GM19025 (cell line): ENCODE data around the gene ZNF573.
"Not testable (repeated sequence)": the region's sequence is repeated elsewhere in the genome, so short reads cannot be mapped to it uniquely, and the experiment has no call there.

Experiments
- ATAC-seq: cut with Tn5 transposase; IDR thresholded peaks from one replicate; pipeline ENCODE4 v1.9.1; 2021; ENCODE audit warnings: mild to moderate bottlenecking, low read depth, moderate library complexity; ENCODE audit not compliant: unreplicated experiment

The ZNF573 gene

DNA sequence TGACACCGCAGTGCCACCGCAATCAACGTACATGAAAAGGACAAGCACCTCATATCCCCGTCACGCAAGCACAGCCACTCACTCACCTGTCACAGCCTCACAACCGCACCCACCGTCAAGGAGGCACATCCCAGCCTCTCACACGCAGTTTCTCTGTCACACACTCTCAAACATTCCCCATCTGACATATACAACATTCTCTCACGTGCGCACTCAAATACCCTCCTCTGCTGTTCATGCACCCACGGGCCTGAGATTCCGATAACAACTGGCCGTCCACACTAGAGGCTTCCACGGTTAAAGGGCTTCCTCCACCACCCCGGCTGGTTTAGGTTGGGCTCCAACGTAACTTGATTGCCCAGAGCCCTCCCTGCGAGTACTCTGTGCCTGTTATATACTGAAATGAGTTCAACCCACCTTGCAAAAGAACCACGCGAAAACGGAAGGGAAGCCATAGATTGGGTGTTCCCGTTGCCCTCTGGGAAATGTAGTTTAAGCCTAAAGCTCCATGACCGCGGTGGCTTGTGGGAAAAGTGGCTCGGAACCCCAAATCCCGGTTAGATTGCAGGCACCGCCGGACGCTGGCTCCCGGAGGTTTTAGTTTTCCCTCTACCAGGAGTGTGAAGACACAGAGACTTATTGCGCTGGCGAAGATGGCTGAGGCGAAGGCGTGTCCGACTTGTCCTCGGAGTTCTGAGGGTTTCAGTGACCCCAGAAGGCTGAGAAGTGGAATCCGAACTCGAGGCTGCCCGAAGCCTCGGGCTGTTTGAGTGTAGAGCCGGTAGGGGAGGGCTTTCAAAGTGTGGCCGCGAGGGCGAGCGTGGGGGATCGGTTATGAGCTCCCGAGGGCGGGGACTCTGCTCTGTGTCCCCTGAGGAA lies at the start of gene ZNF573:
ZNF573 (minus strand) TSS at position 460 of the 879 bp plus-strand sequence. CDS start 5,857 bp downstream, outside the sequence.
- ATAC-seq = peak; percentile 71

DNA sequence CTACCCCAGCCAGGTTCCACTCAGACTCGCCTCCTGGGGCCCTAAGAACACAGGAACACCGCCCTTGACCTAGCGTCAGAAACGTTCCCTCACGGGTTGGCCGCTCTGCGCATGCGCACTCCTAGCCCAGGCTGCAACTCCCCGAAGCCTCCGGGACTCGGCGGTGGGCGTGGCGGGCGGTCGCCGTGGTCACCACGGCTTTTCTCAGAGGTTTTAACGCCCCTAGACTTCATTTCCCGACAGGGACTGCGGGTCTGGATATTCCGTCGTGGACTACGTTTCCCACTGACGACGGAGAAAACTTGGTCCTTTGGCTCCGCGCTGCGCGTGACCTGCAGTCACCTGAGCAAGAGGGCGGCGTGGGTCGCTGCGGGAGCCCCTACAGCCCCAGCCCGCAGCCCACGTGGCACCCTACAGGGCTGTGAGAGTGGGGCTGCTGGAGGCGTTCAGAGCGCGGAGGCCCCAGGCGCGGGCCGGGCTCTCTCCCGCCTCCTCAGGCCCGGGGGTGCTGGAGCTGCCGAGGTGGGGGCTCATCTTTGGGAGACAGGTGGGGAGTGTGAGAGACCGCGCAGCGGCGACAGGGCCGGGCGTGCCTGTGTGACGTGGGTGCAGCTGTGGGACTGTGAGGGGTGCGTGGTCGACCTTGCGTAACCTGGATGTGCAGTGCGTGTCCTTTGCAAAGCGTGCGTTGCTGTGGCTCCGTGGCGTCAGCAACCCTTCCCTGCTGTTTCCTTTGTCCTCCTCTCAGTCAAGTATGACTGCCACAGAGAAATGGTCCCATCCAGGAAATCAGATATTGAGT lies 38.0 kb upstream of the ZNF573 start:
- no peak for ATAC-seq

DNA sequence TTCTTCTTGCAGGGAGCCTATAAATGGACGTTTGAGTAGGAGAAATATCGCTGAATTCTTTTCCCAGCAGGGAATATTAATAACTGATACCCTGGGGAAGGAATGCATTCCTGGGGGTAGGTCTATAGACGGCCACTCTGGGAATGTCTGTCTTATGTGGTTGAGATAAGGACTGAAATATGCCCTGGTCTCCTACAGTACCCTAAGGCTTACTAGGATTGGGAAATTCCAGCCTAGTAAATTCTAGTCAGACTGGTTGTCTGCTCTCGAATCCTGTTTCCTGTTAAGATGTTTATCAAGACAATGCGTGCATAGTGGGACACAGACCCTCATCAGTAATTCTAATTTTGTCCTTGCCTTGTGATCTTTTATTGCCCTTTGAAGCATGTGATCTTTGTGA lies 36.2 kb upstream of the ZNF573 start:
- not testable (repeated sequence) for ATAC-seq

DNA sequence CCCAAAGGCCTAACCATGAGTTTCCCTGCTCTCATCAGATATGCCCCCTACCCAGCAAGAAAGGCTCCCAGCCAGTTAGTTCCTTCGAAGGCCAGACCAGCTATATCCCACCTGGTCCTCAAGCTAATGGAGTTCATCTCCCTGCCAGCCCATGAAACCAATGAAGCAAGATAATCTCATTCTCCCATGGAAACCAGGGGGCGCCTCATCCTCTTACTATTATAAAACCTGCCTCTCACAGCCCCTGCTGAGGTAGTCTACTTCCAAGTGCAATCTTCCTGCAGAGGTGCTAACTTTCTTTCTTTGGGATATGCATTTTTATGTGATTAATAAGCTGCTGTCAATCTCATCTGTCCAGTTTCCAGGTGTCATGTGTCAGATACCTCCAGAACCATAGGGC lies 34.0 kb upstream of the ZNF573 start:
- ATAC-seq = no peak

DNA sequence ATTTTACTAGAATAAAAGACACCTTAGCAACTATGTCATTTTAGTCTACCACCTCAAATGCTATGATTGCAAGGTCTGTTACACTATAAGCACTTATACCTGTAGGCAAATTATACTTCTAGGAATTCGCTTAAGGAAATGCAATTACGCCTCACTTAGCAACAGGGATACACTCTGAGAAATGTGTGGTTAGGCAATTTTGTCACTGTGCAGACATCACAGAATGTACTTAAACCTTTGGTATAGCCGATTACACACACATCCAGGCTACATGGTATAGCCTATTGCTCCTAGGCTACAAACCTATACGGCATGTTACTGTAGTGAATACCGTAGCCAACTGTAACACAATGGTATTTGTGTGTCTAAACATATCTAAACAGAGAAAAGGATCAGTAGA lies 30.0 kb upstream of the ZNF573 start:
- ATAC-seq = no peak

DNA sequence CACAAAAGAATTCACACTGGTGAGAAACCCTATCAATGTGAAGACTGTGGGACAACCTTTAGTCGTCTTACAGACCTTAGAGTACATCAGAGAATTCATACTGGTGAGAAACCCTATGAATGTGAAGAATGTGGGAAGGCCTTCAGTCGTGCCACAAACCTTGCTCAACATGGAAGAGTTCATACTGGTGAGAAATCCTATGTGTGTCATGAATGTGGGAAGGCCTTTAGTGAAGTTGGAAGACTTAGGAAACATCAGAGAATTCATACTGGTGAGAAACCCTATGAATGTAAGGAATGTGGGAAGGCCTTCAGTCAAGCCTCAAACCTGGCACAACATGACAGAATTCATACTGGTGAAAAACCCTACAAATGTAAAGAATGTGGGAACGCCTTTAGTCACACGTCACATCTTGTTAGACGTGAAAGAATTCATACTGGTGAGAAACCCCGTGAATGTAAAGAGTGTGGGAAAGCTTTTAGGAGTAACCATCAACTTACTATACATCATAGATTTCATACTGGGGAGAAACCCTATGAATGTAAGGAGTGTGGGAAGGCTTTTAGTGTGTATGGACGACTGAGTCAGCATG lies 24.0 kb upstream of the ZNF573 start:
- no peak for ATAC-seq

DNA sequence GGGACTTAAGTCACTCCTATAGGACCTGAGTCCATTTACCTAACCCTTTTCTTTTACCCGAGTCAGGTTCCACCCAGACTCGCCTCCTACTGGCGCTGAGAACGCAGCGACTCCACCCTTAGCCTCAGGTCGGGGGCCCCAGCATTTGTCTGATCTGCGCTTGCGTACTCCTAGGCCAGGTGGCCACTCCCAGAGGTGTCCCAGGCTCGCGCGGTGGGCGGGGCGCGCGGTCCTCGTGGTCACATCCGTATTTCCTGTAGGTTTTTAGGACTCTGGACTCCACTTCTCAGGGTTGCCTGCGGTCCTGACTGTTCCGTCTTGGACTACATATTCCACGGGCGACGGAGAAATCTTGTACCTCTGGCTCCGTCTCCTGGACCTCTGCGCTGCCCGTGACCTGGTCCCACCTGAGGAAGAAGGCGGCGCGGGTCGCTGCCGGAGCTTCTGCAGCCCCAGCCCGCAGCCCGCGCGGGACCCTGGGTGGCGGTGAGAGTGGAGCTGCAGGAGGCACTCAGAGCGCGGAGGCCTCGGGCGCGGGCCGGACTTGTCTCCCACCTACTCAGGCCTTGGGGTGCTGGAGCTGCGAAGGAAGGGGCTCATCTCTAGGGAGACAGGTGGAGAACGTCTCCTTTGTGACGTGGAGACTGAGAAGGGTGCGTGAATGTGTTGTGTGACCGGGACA lies 11.0 kb upstream of the ZNF573 start:
- ATAC-seq = no peak

DNA sequence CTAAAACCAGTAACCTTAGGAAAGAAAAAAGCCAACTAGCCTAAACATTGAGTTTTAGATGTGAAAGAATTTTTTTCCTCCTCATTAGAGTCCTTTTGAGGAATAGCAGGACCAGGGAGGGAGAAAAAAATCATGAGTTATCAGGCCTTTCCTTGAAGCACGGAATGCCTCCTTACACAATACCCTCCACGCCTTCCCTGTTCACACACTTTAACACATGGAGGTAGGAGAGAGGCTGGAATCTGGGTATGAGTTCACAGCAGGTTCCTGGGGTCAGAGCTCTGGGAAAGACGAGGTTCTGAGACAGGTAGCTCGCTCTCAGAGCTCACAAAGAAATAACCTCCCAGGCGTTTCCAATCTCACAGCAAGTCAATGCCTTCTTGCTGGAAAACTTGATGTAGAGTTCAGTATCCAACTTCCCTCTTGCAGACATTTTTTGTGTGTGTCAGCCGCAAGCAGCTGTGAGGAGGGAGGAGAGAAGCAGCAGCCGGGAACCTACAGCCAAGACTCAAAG lies 716 bp downstream of the ZNF573 start:
- no peak for ATAC-seq

DNA sequence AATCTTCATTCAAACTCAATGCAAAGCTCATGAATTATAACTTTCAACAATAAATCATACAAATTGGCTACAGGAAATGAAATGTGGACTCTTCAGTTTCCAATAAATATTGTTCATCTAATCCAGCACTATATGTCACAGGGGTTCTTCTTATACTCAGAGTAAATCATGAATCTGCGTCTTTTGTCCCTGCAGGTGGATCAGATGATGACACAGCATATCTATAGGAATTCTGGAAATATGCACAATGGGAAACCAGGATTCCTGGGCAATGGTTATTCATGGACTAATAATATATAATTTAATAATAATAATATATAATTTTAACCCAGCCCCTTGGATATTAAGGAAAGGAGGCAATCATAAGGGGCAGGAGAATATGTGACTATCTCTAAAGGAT lies 8.4 kb downstream of the ZNF573 start:
- ATAC-seq = no peak

DNA sequence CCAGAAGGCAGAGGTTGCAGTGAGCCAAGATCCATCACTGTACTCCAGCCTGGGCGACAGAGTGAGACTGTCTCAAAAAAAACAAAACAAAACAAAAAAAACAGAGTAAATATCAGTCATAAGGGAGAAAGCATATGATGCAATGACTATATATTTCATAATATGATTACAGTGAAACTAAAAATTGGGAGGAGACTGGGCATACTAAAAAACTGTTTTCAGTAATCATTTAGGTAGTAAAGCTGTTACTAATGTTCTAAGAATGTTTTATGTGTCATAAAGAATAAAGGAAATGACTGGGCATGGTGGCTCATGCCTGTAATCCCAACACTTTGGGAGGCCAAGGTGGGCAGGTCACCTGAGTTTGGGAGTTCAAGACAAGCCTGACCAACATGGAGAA lies 15.9 kb downstream of the ZNF573 start:
- no peak for ATAC-seq

DNA sequence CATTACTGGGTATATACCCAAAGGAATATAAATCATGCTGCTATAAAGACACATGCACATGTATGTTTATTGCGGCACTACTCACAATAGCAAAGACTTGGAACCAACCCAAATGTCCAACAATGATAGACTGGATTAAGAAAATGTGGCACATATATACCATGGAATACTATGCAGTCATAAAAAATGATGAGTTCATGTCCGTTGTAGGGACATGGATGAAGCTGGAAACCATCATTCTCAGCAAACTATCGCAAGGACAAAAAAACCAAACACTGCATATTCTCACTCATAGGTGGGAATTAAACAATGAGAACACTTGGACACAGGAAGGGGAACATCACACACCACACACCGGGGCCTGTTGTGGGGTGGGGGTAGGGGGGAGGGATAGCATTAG lies 21.7 kb downstream of the ZNF573 start:
- not testable (repeated sequence) for ATAC-seq

DNA sequence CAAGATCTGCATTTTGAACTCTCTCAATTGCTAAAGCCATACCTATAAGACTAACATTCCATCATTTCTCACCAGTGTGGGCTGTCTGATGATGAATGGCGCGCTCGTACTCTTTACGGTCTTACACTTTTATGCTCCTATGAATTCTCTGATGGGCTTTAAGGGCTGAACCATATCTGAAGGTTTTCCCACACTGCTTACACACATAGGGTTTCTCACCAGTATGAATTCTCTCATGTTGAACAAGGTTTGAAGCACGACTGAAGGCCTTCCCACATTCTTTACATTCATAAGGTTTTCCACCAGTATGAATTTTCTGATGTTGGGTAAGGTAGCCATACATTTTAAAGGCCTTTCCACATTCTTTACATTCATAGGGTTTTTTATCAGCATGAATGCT lies 41.0 kb downstream of the ZNF573 start:
- ATAC-seq = no peak

DNA sequence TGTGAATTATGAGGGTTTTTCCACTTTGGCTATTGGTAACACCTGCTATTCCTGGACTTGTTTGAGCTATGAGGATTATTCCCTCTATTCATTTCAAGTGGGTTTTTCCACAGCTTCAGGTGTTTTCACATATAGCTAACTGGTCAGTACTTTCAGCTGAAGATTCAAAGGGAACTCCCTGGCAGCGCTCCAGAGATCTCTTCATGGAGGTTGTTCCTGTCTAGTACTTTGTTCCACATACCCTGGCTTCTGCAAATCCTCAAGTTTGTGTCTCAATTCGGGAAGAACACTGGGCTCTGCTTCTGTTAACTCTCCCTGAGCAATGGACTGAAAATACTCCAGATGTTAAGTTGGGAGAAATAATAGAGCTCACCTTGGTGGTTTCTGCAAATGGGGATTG lies 54.2 kb downstream of the ZNF573 start:
- ATAC-seq = no peak

DNA sequence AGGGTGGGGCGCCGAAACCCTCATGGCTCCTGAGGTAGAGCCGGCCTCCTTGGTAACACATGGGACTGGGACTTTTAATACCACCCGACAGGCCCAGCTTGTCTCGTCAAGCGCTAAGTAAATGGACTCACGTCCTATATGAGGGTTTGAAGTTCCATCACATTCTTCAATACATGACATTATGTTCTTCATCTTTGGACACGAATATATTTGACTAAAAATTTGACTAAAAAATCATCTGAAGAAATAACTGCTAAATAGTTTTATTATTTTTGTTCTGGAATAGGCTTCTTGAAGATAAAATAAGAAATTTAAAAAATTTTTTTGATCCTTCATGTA lies 59.5 kb downstream of the ZNF573 start:
- no peak for ATAC-seq

DNA sequence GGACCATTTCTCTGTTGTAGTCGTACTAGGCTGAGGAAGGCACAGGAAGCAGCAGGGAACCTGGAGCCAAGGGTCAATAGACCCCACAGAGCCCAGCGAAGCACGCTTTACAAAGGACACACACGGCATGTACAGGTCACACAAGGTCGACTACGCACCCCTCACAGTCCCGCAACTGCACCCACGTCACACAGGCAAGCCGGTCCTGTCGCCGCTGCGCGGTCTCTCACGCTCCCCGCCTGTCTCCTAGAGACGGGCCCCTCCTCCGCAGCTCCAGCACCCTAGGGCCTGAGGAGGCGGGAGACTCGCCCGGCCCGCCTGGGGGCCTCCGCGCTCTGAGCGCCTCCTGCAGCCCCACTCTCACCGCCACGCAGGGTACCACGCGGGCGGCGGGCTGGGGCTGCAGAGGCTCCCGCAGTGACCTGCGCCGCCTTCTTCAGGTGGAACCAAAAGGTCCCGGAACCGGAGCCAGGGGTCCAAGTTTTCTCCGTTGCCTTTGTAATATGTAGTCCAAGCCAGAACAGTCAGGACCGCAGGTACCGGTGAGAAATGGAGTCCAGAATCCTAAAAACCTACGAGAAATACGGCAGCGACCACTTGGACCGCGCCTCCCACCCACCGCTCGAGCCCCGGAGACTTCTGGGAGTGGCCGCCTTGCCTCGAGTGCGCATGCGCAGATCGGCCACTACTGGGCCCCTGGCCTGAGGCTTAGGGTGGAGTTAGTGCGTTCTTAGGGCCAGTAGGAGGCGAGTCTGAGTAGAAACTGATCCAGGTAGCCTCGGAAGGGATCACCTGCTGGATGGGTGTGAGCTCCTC lies 60.1 kb downstream of the ZNF573 start, which contains the start of gene ZNF607:
ZNF607 (minus strand) TSS at position 651 of the 816 bp plus-strand sequence. CDS start 8,143 bp downstream, outside the sequence.
- ATAC-seq = peak; percentile 85

DNA sequence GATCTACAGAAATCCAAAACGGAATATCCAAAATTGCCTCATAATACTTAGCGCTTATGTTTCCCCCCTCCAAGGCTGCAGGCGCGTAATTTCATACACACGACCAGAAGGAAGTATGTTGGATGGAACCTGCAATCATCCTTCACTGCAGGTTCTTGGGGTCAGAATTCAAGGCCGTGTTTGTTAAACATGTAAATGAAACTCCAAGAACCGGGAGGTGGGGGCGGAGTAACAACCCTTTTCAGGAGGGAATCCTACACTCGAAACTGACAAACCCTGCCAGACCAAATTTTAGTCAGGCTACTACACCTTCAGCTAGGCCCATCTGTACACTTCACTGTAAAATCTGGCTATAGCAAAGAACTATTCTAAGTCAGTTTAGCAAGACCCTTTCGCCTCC lies 61.1 kb downstream of the ZNF573 start:
- ATAC-seq = no peak

DNA sequence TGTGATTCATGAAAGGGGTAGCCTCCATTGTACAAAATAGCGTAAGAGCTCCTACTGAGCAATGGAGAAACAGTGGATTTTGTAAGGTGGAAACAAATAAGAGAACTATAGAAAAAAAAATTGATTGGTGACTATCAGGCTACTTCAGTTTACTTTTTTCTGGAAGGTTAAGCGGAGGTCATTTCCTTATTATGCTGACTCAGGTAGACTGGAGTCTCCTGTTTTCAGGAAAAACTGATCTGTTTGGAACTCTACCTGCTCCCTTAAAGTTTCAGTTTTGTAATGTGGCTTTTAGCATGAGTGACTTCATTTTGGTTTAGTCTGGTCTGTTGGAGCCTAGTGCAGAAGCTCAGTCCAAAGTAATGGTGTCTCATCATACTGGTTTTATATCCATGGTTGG lies 63.2 kb downstream of the ZNF573 start:
- ATAC-seq = no peak

DNA sequence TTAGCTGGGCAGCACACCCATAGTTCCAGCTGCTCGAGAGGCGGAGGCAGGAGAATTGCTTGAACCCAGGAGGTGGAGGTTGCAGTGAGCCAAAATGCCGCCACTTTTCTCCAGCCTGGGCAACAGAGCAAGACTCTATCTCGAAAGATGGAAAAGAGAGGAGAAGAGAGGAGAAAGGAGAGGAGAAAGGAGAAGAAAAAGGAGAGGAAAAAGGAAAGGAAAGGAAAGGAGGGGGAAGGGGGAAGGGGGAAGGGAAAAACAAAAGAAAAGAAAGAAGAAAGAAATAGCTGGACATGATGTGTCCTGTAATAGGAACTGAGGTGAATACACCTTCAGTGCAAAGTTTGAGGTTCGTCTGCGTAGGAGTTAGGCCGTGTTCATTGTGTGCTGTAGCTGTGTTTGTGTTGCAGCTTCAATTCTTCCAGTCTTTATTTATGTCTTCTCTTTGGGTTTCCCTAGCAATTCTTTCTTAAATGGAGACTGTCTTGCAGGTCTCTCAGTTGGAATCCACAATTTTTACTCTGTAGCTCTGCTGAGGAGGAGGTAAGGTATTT lies 73.3 kb downstream of the ZNF573 start:
- no peak for ATAC-seq

DNA sequence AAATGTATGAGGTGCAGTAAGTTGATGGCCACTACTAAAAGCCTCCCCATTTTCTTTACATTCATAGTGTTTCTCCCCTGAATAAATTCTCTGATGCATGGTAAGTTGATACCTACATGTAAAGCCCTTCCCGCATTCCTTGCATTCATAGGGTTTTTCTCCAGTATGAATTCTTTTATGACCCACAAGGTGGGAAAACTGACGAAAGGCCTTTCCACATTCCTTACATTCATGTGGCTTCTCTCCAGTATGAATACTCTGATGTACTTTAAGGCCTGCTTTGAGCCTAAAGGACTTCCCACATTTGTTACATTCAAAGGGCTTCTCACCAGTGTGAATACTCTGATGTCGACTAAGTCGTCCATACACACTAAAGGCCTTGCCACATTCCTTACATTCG lies 80.3 kb downstream of the ZNF573 start:
- no peak for ATAC-seq
